Mesenchymal stem cell (in vitro differentiated cells and primary cell): Measurements from ENCODE around the gene SERPINB6.

Experiments
- DNase-seq: peaks from one replicate; pipeline ENCODE4 v3.0.0-alpha.2; 2013
- H2AFZ ChIP-seq: one replicate; pipeline ENCODE4 v1.6.1; 2013; ENCODE audit warnings: low read depth, mild to moderate bottlenecking, control low read depth, inconsistent platforms, low read length, moderate library complexity
- H2AK5ac ChIP-seq: 2 replicates; pipeline ENCODE4 v1.6.1; 2013; ENCODE audit warnings: low read length, moderate library complexity, mild to moderate bottlenecking, inconsistent platforms; ENCODE audit not compliant: severe bottlenecking
- H2BK120ac ChIP-seq: one replicate; pipeline ENCODE4 v1.6.1; 2013; ENCODE audit warnings: low read depth, mild to moderate bottlenecking, inconsistent platforms, low read length, moderate library complexity
- H2BK12ac ChIP-seq, 2 experiments: one replicate each; pipeline ENCODE4 v1.6.1; 2013; ENCODE audit warnings: inconsistent platforms in 2 of 2, low read length in 2 of 2, mild to moderate bottlenecking in 2 of 2, moderate library complexity in 2 of 2, control low read depth in 1 of 2
- H2BK15ac ChIP-seq: one replicate; pipeline ENCODE4 v1.6.1; 2013; ENCODE audit warnings: mild to moderate bottlenecking, low read depth, inconsistent platforms; ENCODE audit not compliant: poor library complexity, severe bottlenecking
- H2BK5ac ChIP-seq: 2 replicates; pipeline ENCODE4 v1.6.1; 2013; ENCODE audit warnings: low read depth, mild to moderate bottlenecking, low read length, control low read depth, inconsistent platforms; ENCODE audit not compliant: poor library complexity, severe bottlenecking
- H3K14ac ChIP-seq, 2 experiments: one replicate each; pipeline ENCODE4 v1.6.1; 2013; ENCODE audit warnings: inconsistent platforms in 2 of 2, low read length in 2 of 2, control low read depth in 1 of 2, mild to moderate bottlenecking in 1 of 2, moderate library complexity in 1 of 2
- H3K18ac ChIP-seq, 2 experiments: one replicate each; pipeline ENCODE4 v1.6.1; 2013; ENCODE audit warnings: inconsistent platforms in 2 of 2, low read length in 2 of 2, control low read depth in 1 of 2, low read depth in 1 of 2, mild to moderate bottlenecking in 1 of 2
- H3K23ac ChIP-seq, 2 experiments: one replicate each; pipeline ENCODE4 v1.6.1; 2013; ENCODE audit warnings: inconsistent platforms in 2 of 2, low read length in 2 of 2, mild to moderate bottlenecking in 2 of 2, moderate library complexity in 2 of 2, control low read depth in 1 of 2
- H3K27ac ChIP-seq: 2 replicates; pipeline ENCODE4 v1.5.1; 2013; ENCODE audit warnings: mild to moderate bottlenecking, moderate library complexity, low read length, control low read depth, inconsistent platforms; ENCODE audit not compliant: poor library complexity, severe bottlenecking
- H3K27me3 ChIP-seq, 2 experiments: 2 replicates each; pipeline versions ENCODE4 v1.6.1 to v1.7.0; 2013; ENCODE audit warnings: low read length in 2 of 2, mild to moderate bottlenecking in 2 of 2, moderate library complexity in 2 of 2, control low read depth in 1 of 2, inconsistent platforms in 1 of 2; ENCODE audit not compliant: control insufficient read depth in 1 of 2, insufficient read depth in 1 of 2
- H3K36me3 ChIP-seq, 2 experiments: 2 replicates each; pipeline versions ENCODE4 v1.6.1 to v1.7.0; 2013; ENCODE audit warnings: low read length in 2 of 2, control low read depth in 1 of 2, inconsistent platforms in 1 of 2, low read depth in 1 of 2, mild to moderate bottlenecking in 1 of 2; ENCODE audit not compliant: insufficient read depth in 2 of 2, control insufficient read depth in 1 of 2
- H3K4ac ChIP-seq, 2 experiments: one replicate each; pipeline ENCODE4 v1.6.1; 2013; ENCODE audit warnings: inconsistent platforms in 2 of 2, low read length in 2 of 2, mild to moderate bottlenecking in 2 of 2, moderate library complexity in 2 of 2, control low read depth in 1 of 2, low read depth in 1 of 2
- H3K4me1 ChIP-seq: 2 replicates; pipeline ENCODE4 v1.6.1; 2013; ENCODE audit warnings: low read depth, low read length, control low read depth; ENCODE audit not compliant: control insufficient read depth, insufficient read depth
- H3K4me2 ChIP-seq: 2 replicates; pipeline ENCODE4 v1.6.1; 2013; ENCODE audit warnings: low read length, mild to moderate bottlenecking, inconsistent platforms; ENCODE audit not compliant: poor library complexity, severe bottlenecking
- H3K4me3 ChIP-seq, 2 experiments: 2 replicates each; pipeline versions ENCODE4 v1.5.1 to v1.7.0; 2013; ENCODE audit warnings: low read length in 2 of 2, mild to moderate bottlenecking in 2 of 2, control low read depth in 1 of 2, low read depth in 1 of 2; ENCODE audit not compliant: insufficient read depth in 1 of 2
- H3K79me1 ChIP-seq: replicated peaks from 2 replicates; pipeline ENCODE4 v1.6.1; 2013; ENCODE audit warnings: mild to moderate bottlenecking, control low read depth, low read length, inconsistent platforms; ENCODE audit not compliant: poor library complexity, severe bottlenecking
- H3K9ac ChIP-seq: 2 replicates; pipeline ENCODE4 v1.7.0; 2013; ENCODE audit warnings: mild to moderate bottlenecking, low read length, moderate library complexity
- H3K9me3 ChIP-seq: 2 replicates; pipeline ENCODE4 v1.7.0; 2013; ENCODE audit warnings: mild to moderate bottlenecking, low read length; ENCODE audit not compliant: control insufficient read depth
- H4K8ac ChIP-seq: one replicate; pipeline ENCODE4 v1.6.1; 2013; ENCODE audit warnings: inconsistent platforms, mild to moderate bottlenecking, low read length, moderate library complexity
- H4K91ac ChIP-seq: one replicate; pipeline ENCODE4 v1.6.1; 2013; ENCODE audit warnings: mild to moderate bottlenecking, low read length, inconsistent platforms
- WGBS: methylation state at CpG from one replicate; pipeline ENCODE4 v1.1.7; 2013; ENCODE audit warnings: mixed read lengths; 5-methylcytosine and 5-hydroxymethylcytosine counted together

SERPINB6 gene

DNA sequence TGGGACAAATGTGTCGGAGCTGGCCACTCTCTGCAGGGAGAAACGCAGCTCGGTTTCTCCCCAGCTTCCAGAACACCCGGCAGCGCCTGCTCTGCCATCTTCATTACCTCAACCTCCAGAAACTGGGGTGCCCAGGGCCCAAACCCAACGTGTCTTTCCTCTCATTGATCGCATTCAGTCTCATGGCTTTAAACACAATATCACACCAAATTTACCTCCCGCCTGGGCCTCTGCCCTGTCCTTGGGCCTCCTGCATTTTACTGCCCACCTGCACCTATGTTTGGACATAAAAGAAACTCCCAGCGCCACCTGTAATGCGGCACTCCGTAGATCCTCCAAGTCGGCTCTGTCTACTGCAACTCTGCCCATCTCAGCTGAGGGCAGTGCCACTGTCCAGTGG lies 22.2 kb downstream of the SERPINB6 start:
- 96% methylated on average over 12 of the region's 12 CpGs for whole genome bisulfite sequencing
- no peak overlapping the region for H2AK5ac ChIP-seq

GRCh38 chr6:2948228-2949025 lies 22.9 kb downstream of the SERPINB6 start:
- H3K27me3 ChIP-seq: no peaks in the 10 kb centered on the region
- H3K14ac ChIP-seq: no peak overlapping the region
- no peak overlapping the region for H3K4me2 ChIP-seq
- H3K4me3 ChIP-seq: no peak overlapping the region
- H3K4ac ChIP-seq: no peak overlapping the region
- no peak overlapping the region for H2BK15ac ChIP-seq
- H2BK5ac ChIP-seq: no peak overlapping the region
- no peak overlapping the region for H4K8ac ChIP-seq
- no peak overlapping the region for H3K23ac ChIP-seq
- peaks cover 41 to 47% of the 10 kb centered on the region in 2 experiments for H3K36me3 ChIP-seq
- peaks cover 9% of the 10 kb centered on the region for H3K4me1 ChIP-seq
- H3K9ac ChIP-seq: no peak overlapping the region
- H3K79me1 ChIP-seq: peaks cover 14% of the 10 kb centered on the region
- no peak overlapping the region for H2BK12ac ChIP-seq
- no peak overlapping the region for H3K18ac ChIP-seq
- H3K27ac ChIP-seq: no peak overlapping the region
- no peak overlapping the region for H2AK5ac ChIP-seq
- no peaks in the 10 kb centered on the region for H3K9me3 ChIP-seq
- H2AFZ ChIP-seq: no peak overlapping the region
- 95% methylated on average over 28 of the region's 30 CpGs for WGBS
- DNase-seq: no peak
- H2BK120ac ChIP-seq: no peak overlapping the region
- no peak overlapping the region for H4K91ac ChIP-seq

More for the DNA sequence above, 22.2 kb downstream of the SERPINB6 start:
- no peak overlapping the region for H2BK15ac ChIP-seq
- no peak overlapping the region for H2BK5ac ChIP-seq
- no peak overlapping the region for H3K9ac ChIP-seq
- H3K9me3 ChIP-seq: no peaks in the 10 kb centered on the region
- H3K4ac ChIP-seq: no peak overlapping the region
- H4K91ac ChIP-seq: no peak overlapping the region
- no peak overlapping the region for H3K14ac ChIP-seq
- H3K36me3 ChIP-seq: peaks cover 45 to 47% of the 10 kb centered on the region in 2 experiments
- H3K79me1 ChIP-seq: peaks cover 15% of the 10 kb centered on the region
- no peak overlapping the region for H3K4me2 ChIP-seq
- H3K27ac ChIP-seq: no peak overlapping the region
- H3K27me3 ChIP-seq: no peaks in the 10 kb centered on the region
- H3K4me1 ChIP-seq: peaks cover 9% of the 10 kb centered on the region
- H4K8ac ChIP-seq: no peak overlapping the region
- H3K18ac ChIP-seq: no peak overlapping the region
- no peak overlapping the region for H3K4me3 ChIP-seq
- no peak overlapping the region for H3K23ac ChIP-seq
- DNase-seq: no peak
- no peak overlapping the region for H2BK12ac ChIP-seq
- H2AFZ ChIP-seq: no peak overlapping the region
- no peak overlapping the region for H2BK120ac ChIP-seq

DNA sequence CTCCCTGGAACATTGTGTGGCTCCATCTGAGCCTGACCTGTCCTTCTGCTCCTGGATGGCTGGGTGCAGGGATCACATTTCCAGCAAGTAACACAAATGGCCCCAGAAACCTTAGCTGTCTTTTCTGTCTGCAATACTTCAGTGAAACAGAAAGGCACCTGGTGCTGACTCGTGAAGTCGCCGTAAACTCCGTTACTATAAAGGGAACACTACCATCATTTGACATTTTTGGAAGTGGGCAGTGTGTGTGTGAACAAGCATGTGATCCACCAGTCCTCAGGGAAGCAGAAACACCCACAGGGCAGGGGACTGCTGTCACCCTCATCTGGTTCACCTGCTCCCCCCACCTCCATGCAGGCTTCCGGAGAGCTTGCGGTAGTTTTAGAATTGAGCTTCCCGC lies 23.9 kb downstream of the SERPINB6 start:
- 97% methylated on average over 3 of the region's 7 CpGs for WGBS
- no peak overlapping the region for H2AFZ ChIP-seq
- H4K91ac ChIP-seq: no peak overlapping the region
- H2BK15ac ChIP-seq: no peak overlapping the region
- H3K27ac ChIP-seq: no peak overlapping the region
- H2AK5ac ChIP-seq: no peak overlapping the region
- H3K4ac ChIP-seq: no peak overlapping the region
- DNase-seq: no peak
- H3K18ac ChIP-seq: no peak overlapping the region
- no peak overlapping the region for H2BK120ac ChIP-seq
- no peaks in the 10 kb centered on the region for H3K27me3 ChIP-seq
- H2BK12ac ChIP-seq: peak overlapping the region in 1 of 2 experiments; percentile 30
- H3K23ac ChIP-seq: no peak overlapping the region
- H3K79me1 ChIP-seq: peaks cover 14% of the 10 kb centered on the region
- peaks cover 5% of the 10 kb centered on the region for H3K4me1 ChIP-seq
- H3K4me2 ChIP-seq: no peak overlapping the region
- H3K9ac ChIP-seq: no peak overlapping the region
- H4K8ac ChIP-seq: no peak overlapping the region
- no peak overlapping the region for H3K4me3 ChIP-seq
- H3K9me3 ChIP-seq: no peaks in the 10 kb centered on the region
- no peak overlapping the region for H2BK5ac ChIP-seq
- no peak overlapping the region for H3K14ac ChIP-seq
- H3K36me3 ChIP-seq: peaks cover 39 to 41% of the 10 kb centered on the region in 2 experiments

DNA sequence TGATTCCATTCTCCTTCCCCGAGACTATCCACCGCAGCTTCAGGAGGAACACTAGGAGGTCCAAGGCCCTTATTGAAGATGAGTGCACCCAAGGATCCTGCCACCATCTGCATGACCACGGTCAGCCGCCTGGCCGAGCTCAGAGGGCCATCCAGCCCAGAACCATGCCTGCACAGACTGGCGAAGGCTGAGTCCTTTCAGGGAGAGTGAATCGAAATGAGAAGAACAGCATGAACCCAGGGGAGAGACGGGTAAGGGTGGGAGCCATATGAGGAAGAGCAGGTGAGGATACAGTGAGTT lies 26.3 kb downstream of the SERPINB6 start:
- Histone ChIP-seq H4K91ac (no peak overlapping the region), H3K27me3 (no peaks in the 10 kb centered on the region), H2BK120ac (no peak overlapping the region), H3K9ac (no peak overlapping the region), H2AFZ (no peak overlapping the region), H3K4me3 (no peak overlapping the region), H3K9me3 (no peaks in the 10 kb centered on the region), H2BK12ac (no peak overlapping the region), H3K4me1 (no peaks in the 10 kb centered on the region), H4K8ac (no peak overlapping the region), H2BK5ac (no peak overlapping the region), H3K4me2 (no peak overlapping the region), H3K18ac (no peak overlapping the region), H2BK15ac (no peak overlapping the region), H3K14ac (no peak overlapping the region), H2AK5ac (no peak overlapping the region), H3K27ac (no peak overlapping the region), H3K36me3 (peaks cover 27 to 29% of the 10 kb centered on the region in 2 experiments), H3K79me1 (peaks cover 5% of the 10 kb centered on the region), H3K23ac (no peak overlapping the region), H3K4ac (no peak overlapping the region)
- no peak for DNase-seq
- WGBS: 90% methylated on average over 5 of the region's 8 CpGs
